ENCODE measurements around the gene QKI. TPM values are rescaled to one million over a fixed set of nuclear protein-coding genes. Genes with fewer than 3 reads are reported as not detected.

Gene QKI
- total and polyA plus RNA-seq, 10 of the 15 experiments (the other 5 are each of a cell fraction or from before 2014, with no cell fraction given): 4.7 to 72.5 (median 38.9) TPM

- no peak for TF ChIP-seq ZBTB11 (CRISPR knock-in tag; IDR thresholded peaks at IDR 0.05)
Measured at GRCh38 chr6:163404825-163405265, 9.7 kb upstream of the QKI start (continued).

GRCh38 chr6:163405412-163406309, 8.9 kb upstream of the QKI start:
- 41% methylated on average over 18 of the region's 18 CpGs for WGBS (ENCODE audit: insufficient coverage, insufficient replicate concordance, low lambda C conversion rate, missing lambda C conversion rate)
- no peaks in the 10 kb centered on the region for H3K9me3 ChIP-seq (replicated peaks; ENCODE audit: control insufficient read depth, insufficient read depth, low read length)
- ChIA-PET CTCF (interaction anchor here (0.9 to 4.1 kb wide), 5 partner anchors 11 to 149 kb away, joined by 3 to 19 read pairs (median 4); no protein-coding TSS in a partner anchor), RAD21 (ENCODE audit: unreplicated experiment) (interaction anchor here (0.7 to 1.3 kb wide), 3 partner anchors 14 to 849 kb away, joined by 3 to 4 read pairs (median 3); no protein-coding TSS in a partner anchor), POLR2A (interaction anchor here (0.9 kb wide), 1 partner anchor 10 kb away, joined by 4 read pairs; no protein-coding TSS in a partner anchor), SMC1A (ENCODE audit: uncharacterized antibody, unreplicated experiment) (interaction anchor here (0.7 to 2.2 kb wide), 7 partner anchors 10 to 222 kb away, joined by 3 to 12 read pairs (median 4); no protein-coding TSS in a partner anchor)
- no peaks in the 10 kb centered on the region for H3K27me3 ChIP-seq (replicated peaks in 1 of 2; ENCODE audit: control insufficient read depth in 2 of 2, insufficient read depth in 2 of 2, low read length in 1 of 2)
- H3K4me1 ChIP-seq (ENCODE audit: control insufficient read depth, insufficient read depth, low read length): peaks cover 4% of the 10 kb centered on the region; the same call in 1 of the 2 replicates
- peak overlapping the region; percentile 57 for H3K4me3 ChIP-seq
- H2AFZ ChIP-seq (ENCODE audit: control insufficient read depth, low read depth, low read length): peak overlapping the region; percentile 93
- intact Hi-C loops (cut with micrococcal nuclease; ENCODE audit: unreplicated experiment) (no loop called here), in situ Hi-C loops (cut with MboI) (no loop called here)
- DNase-seq (ENCODE audit: low read depth, low spot score) (no peak), ATAC-seq (peak; percentile 94), FAIRE-seq (peak; percentile 87)
- H3K27ac ChIP-seq (ENCODE audit: control insufficient read depth, insufficient read depth): peak overlapping the region; percentile 79
- H3K4me2 ChIP-seq (ENCODE audit: control insufficient read depth, insufficient read depth): peak overlapping the region; percentile 93
- H3K9ac ChIP-seq (ENCODE audit: control insufficient read depth, insufficient read depth, low read length): peak overlapping the region; percentile 67
- H4K20me1 ChIP-seq (ENCODE audit: control insufficient read depth, insufficient read depth): no peaks in the 10 kb centered on the region
- no peaks in the 10 kb centered on the region for H3K36me3 ChIP-seq (ENCODE audit: control insufficient read depth in 2 of 2, insufficient read depth in 2 of 2, low read length in 1 of 2)
- no TSS peak for BruUV-seq (replicated peaks)
- no peaks in the 10 kb centered on the region for H3K79me2 ChIP-seq (ENCODE audit: control insufficient read depth, insufficient read depth, low read length)
- 0 out of 2 replicates have a peak, but pooled peaks have one; percentile 52 for TF ChIP-seq POLR2AphosphoS5 (IDR thresholded peaks at IDR 0.05; ENCODE audit: low read length)
- TF ChIP-seq IKZF2 (IDR thresholded peaks at IDR 0.05): 0 out of 4 replicates have a peak, but pooled peaks of 1 of the 2 experiments have one; percentile 11
- peak; percentile 63 for TF ChIP-seq NR2F1 (conservative IDR thresholded peaks at IDR 0.05)
- no peak for TF ChIP-seq NBN (IDR thresholded peaks at IDR 0.05)
- peak; percentile 71 for TF ChIP-seq ZNF687 (IDR thresholded peaks at IDR 0.05)
- TF ChIP-seq CHD2 (IDR thresholded peaks at IDR 0.05; ENCODE audit: borderline replicate concordance, low read depth, low read length): no peak
- TF ChIP-seq NRF1 (conservative IDR thresholded peaks at IDR 0.05; ENCODE audit: low read depth, low read length): no peak
- TF ChIP-seq MTA2 (IDR thresholded peaks at IDR 0.05; ENCODE audit: low read depth): peak; percentile 19; the same call in 1 of the 2 replicates
- TF ChIP-seq MXI1 (IDR thresholded peaks at IDR 0.05; ENCODE audit: low read depth, low read length): no peak
- no peak for TF ChIP-seq NFIC (IDR thresholded peaks at IDR 0.05; ENCODE audit: low read depth, low read length)
- TF ChIP-seq USF1 (IDR thresholded peaks at IDR 0.05; ENCODE audit: borderline replicate concordance, extremely low read length, insufficient read depth, low read depth, low read length): peak; percentile 6
